Measurements from ENCODE around the gene FNDC4.

DNA sequence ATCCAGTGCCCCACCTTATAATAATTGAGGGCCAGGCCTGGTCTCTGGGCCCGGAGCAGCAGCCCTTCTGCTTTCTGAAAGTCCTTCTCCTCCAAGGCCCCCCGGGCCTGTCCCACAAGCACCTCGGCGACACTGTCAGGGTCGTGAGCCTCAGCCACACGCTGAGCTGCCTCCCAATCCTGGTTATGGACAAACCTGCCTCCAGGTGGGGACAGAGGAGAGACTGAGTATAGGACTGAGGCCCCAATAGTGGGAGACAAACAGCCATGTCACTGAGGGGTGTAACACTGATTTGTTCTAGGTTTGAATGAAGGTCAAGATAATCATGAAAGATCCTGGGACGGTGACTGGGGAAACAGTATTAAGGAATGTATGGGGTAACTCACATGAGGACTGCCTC lies 41.0 kb downstream of the FNDC4 start:
- TF ChIP-seq POLR2A (IDR thresholded peaks at IDR 0.05) (no peak), POLR2AphosphoS5 (IDR thresholded peaks at IDR 0.05) (no peak)
- TF ChIP-seq, protein P1, sequence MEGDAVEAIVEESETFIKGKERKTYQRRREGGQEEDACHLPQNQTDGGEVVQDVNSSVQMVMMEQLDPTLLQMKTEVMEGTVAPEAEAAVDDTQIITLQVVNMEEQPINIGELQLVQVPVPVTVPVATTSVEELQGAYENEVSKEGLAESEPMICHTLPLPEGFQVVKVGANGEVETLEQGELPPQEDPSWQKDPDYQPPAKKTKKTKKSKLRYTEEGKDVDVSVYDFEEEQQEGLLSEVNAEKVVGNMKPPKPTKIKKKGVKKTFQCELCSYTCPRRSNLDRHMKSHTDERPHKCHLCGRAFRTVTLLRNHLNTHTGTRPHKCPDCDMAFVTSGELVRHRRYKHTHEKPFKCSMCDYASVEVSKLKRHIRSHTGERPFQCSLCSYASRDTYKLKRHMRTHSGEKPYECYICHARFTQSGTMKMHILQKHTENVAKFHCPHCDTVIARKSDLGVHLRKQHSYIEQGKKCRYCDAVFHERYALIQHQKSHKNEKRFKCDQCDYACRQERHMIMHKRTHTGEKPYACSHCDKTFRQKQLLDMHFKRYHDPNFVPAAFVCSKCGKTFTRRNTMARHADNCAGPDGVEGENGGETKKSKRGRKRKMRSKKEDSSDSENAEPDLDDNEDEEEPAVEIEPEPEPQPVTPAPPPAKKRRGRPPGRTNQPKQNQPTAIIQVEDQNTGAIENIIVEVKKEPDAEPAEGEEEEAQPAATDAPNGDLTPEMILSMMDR (IDR thresholded peaks at IDR 0.05) = no peak
